ENCODE measurements around the gene ERC2.

GRCh38 chr3:55912880-55913279, 555.4 kb downstream of the ERC2 start:
- TF ChIP-seq EZH2 (IDR thresholded peaks at IDR 0.05; ENCODE audit: low read length, unreplicated experiment) (no peak), EZH2phosphoT487 (IDR thresholded peaks at IDR 0.05; ENCODE audit: borderline replicate concordance, low read length) (no peak)
- TF ChIP-seq, protein P1, sequence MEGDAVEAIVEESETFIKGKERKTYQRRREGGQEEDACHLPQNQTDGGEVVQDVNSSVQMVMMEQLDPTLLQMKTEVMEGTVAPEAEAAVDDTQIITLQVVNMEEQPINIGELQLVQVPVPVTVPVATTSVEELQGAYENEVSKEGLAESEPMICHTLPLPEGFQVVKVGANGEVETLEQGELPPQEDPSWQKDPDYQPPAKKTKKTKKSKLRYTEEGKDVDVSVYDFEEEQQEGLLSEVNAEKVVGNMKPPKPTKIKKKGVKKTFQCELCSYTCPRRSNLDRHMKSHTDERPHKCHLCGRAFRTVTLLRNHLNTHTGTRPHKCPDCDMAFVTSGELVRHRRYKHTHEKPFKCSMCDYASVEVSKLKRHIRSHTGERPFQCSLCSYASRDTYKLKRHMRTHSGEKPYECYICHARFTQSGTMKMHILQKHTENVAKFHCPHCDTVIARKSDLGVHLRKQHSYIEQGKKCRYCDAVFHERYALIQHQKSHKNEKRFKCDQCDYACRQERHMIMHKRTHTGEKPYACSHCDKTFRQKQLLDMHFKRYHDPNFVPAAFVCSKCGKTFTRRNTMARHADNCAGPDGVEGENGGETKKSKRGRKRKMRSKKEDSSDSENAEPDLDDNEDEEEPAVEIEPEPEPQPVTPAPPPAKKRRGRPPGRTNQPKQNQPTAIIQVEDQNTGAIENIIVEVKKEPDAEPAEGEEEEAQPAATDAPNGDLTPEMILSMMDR (conservative IDR thresholded peaks at IDR 0.05; ENCODE audit: low read depth, low read length): no peak

Measured in PC-3 (cell line).